Upper lobe of left lung (tissue), 6 donors: ENCODE data around the gene NCDN. TPM values are rescaled to one million over a fixed set of nuclear protein-coding genes. Genes with fewer than 3 reads are reported as not detected.

ENCODE experiments used
- ATAC-seq, 2 donors: fragments of 200-7000 bp; cut with Tn5 transposase; one replicate each; pipeline ENCODE4 v1.9.1; 2022; ENCODE audit warnings: mild to moderate bottlenecking in 2 of 2, moderate library complexity in 2 of 2; ENCODE audit not compliant: low FRiP score in 2 of 2
- DNase-seq, 2 donors: peaks; one replicate each; pipeline ENCODE4 v3.0.0-alpha.2; 2019 to 2020
- H3K27ac ChIP-seq, 4 donors: fragments of 200-600 bp; sonication (generic); one replicate each; pipeline ENCODE4 v1.5.1; 2016 to 2019
- H3K27me3 ChIP-seq, 4 donors: fragments of 200-600 bp; sonication (generic); one replicate each; pipeline ENCODE4 v1.5.1; 2017 to 2019
- H3K36me3 ChIP-seq, 4 donors: fragments of 200-600 bp; sonication (generic); one replicate each; pipeline ENCODE4 v1.5.1; 2016 to 2019
- H3K4me1 ChIP-seq, 4 donors: fragments of 200-600 bp; sonication (generic); one replicate each; pipeline ENCODE4 v1.5.1; 2018 to 2019
- H3K4me3 ChIP-seq, 4 donors: fragments of 200-600 bp; sonication (generic); one replicate each; pipeline ENCODE4 v1.5.1; 2017 to 2019; ENCODE audit warnings: mild to moderate bottlenecking in 2 of 4, moderate library complexity in 1 of 4
- H3K9me3 ChIP-seq, 4 donors: fragments of 200-600 bp; sonication (generic); one replicate each; pipeline ENCODE4 v1.5.1; 2018 to 2019
- EP300 ChIP-seq, 4 donors: sonication (generic); formaldehyde crosslinking; IDR thresholded peaks; one replicate each; pipeline ENCODE4 v1.5.1; 2017; ENCODE audit warnings: antibody characterized with exemption in 4 of 4, control low read depth in 2 of 4
- POLR2A ChIP-seq, 4 donors: fragments of 450-650 bp; IDR thresholded peaks; one replicate each; pipeline ENCODE4 v1.5.1; 2016 to 2017; ENCODE audit warnings: antibody characterized with exemption in 4 of 4, mild to moderate bottlenecking in 2 of 4
- POLR2AphosphoS5 ChIP-seq, 2 donors: sonication (generic); formaldehyde crosslinking; IDR thresholded peaks; one replicate each; pipeline ENCODE4 v1.5.1; 2017; ENCODE audit warnings: antibody characterized with exemption in 2 of 2
- WGBS, 2 donors: methylation state at CpG; one replicate each; pipeline ENCODE4 v1.1.5; 2017 to 2018; 5-methylcytosine and 5-hydroxymethylcytosine counted together
- total RNA-seq, 6 donors: library from RNA; depleted of rRNA in 4 of 6; stranded (reverse); fragments of >200 nt in 4 of 6; gene quantifications; one replicate each; pipeline versions ENCODE4 v1.1.0 to v1.2.1, GENCODE V29; 2016 to 2021
- TF ChIP-seq, protein P1 (sequence below), 6 experiments: fragments of 450-650 bp in 4 of 6; fragments of 200-600 bp in 2 of 6; sonication (generic) in 2 of 6; IDR thresholded peaks; one replicate each; pipeline ENCODE4 v1.5.1; 2016 to 2019; ENCODE audit warnings: antibody characterized with exemption in 6 of 6
- donor health status: DM: no; HTN: no; CAD: no; lungs with moderate emphysema.
- donor health status: DM: no; HTN: yes; CAD: no; lungs with severe emphysema.

The NCDN gene
- total RNA-seq, 6 donors from 2014 or later, result 12.6 to 34.2 (median 21.5) TPM

DNA sequence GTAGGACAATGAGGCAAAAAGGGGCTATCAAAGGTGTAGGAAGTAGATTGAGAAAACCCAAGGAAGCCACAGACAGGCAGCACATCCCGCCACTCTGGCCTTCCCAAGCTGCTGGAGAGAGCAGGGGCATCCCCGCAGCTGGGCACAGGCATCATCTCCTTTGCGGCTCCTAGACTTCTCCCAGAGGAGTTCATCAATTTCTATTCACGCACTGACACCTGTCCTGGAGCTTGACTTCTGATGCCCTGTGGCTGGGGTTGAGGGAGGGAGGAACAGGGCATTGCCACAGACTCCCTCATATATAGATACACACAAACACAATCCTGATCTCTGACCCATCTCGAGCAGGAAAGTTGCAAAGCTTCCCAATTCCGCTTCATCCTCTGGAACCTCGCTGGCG lies 13.7 kb downstream of the NCDN start:
- no peak overlapping the region for H3K27ac ChIP-seq
- peaks cover 9 to 38% (median 33%) of the 10 kb centered on the region in 4 donors for H3K4me1 ChIP-seq
- peaks cover 0 to 4% (median 1%) of the 10 kb centered on the region in 4 donors for H3K36me3 ChIP-seq
- 83 to 86% methylated on average over 7 to 8 of the region's 8 CpGs for WGBS, 2 donors
- no peak overlapping the region for H3K4me3 ChIP-seq
- TF ChIP-seq POLR2AphosphoS5 (IDR thresholded peaks at IDR 0.05), result no peak
- TF ChIP-seq, protein P1, sequence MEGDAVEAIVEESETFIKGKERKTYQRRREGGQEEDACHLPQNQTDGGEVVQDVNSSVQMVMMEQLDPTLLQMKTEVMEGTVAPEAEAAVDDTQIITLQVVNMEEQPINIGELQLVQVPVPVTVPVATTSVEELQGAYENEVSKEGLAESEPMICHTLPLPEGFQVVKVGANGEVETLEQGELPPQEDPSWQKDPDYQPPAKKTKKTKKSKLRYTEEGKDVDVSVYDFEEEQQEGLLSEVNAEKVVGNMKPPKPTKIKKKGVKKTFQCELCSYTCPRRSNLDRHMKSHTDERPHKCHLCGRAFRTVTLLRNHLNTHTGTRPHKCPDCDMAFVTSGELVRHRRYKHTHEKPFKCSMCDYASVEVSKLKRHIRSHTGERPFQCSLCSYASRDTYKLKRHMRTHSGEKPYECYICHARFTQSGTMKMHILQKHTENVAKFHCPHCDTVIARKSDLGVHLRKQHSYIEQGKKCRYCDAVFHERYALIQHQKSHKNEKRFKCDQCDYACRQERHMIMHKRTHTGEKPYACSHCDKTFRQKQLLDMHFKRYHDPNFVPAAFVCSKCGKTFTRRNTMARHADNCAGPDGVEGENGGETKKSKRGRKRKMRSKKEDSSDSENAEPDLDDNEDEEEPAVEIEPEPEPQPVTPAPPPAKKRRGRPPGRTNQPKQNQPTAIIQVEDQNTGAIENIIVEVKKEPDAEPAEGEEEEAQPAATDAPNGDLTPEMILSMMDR (IDR thresholded peaks at IDR 0.05), result no peak
- no peak for TF ChIP-seq EP300 (IDR thresholded peaks at IDR 0.05)
- TF ChIP-seq POLR2A (IDR thresholded peaks at IDR 0.05), result no peak
- no peaks in the 10 kb centered on the region for H3K9me3 ChIP-seq
- ATAC-seq (no peak), DNase-seq (no peak)
- H3K27me3 ChIP-seq, result peaks cover 0 to 15% (median 4%) of the 10 kb centered on the region in 4 donors

DNA sequence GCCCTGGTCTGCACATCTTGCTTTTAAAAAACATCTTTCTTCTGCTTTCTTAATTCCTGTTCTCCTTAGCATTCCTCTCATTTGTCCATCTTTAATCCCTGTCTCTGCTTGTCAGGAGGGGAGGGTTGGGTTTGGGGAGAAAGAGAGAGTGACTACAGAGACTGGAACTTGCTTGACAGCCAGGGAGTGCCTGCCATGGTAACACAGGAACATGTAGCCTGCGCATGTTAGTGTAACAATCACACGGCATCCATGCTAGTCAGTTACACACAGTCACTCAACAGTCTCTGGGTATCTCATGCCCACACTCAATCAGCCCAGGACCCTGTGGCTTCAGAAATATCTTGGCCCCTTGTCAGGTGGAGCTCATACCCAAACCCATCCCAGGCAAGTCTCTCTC lies 14.7 kb downstream of the NCDN start:
- ATAC-seq (no peak), DNase-seq (no peak)
- H3K9me3 ChIP-seq, result no peaks in the 10 kb centered on the region
- peaks cover 0 to 15% (median 4%) of the 10 kb centered on the region in 4 donors for H3K27me3 ChIP-seq
- 80 to 85% methylated on average over 2 of the region's 2 CpGs for WGBS, 2 donors
- TF ChIP-seq EP300 (IDR thresholded peaks at IDR 0.05), result no peak
- TF ChIP-seq, protein P1 (IDR thresholded peaks at IDR 0.05), result no peak
- no peak for TF ChIP-seq POLR2AphosphoS5 (IDR thresholded peaks at IDR 0.05)
- TF ChIP-seq POLR2A (IDR thresholded peaks at IDR 0.05), result no peak
- H3K4me1 ChIP-seq, result peaks cover 14 to 48% (median 37%) of the 10 kb centered on the region in 4 donors
- H3K4me3 ChIP-seq, result no peak overlapping the region
- no peak overlapping the region for H3K27ac ChIP-seq
- peaks cover 0 to under 1% (median 0%) of the 10 kb centered on the region in 4 donors for H3K36me3 ChIP-seq

DNA sequence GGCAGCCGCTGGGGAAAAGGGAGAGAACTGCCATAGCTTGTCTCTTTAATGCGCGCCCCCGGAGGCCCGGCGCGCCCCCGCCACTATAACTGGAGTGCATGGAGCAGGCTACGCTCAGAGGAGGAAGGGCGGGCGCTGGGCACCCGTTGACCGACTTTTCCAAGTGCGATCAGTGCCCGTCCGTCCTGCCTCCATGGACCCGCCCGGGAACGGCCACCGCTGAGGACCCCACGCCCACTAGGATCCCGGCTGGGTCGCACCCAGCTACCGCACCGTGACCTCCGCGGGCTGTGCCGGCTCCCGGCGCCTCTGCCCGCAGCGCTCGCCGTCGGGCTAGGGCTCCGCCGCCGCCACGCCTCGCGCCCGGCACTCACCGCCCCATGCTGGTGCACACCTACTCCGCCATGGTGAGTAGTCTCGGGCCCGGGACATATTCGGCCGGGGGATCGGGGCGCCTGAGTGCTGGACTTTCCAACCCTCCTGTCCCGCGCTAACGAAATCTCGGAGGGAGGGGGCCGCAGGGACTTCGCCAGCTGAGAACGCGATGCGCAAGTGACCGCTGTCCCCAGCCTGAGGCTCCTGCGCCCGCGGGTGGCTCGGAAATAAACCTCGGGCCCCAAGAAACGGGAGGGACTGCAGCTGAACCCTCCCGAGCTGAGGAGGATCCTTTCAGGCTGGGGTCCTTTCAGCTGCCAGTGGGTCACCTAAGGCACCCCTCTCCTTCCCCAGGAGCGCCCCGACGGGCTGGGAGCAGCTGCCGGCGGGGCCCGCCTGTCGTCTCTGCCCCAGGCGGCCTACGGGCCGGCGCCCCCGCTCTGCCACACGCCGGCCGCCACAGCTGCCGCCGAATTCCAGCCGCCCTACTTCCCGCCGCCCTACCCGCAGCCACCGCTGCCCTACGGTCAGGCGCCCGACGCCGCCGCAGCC lies 15.9 kb downstream of the NCDN start, which contains the start of gene TFAP2E:
Gene TFAP2E (plus strand): TSS at position 117 of the 927 bp plus-strand sequence. CDS start 264 bp downstream, at position 381.
- ATAC-seq, result peak; percentile 42 to 64
- WGBS, 2 donors, result 24 to 30% methylated on average over 31 to 87 of the region's 95 CpGs
- Histone ChIP-seq H3K27ac (peak within 1 kb of the TSS in 1 of 4 donors; percentile 14), H3K4me1 (peaks cover 14 to 59% (median 42%) of the 10 kb centered on the region in 4 donors), H3K36me3 (no peaks in the 10 kb centered on the region), H3K27me3 (peaks cover 0 to 15% (median 4%) of the 10 kb centered on the region in 4 donors), H3K4me3 (peak within 1 kb of the TSS; percentile 22 to 61 (median 56)), H3K9me3 (no peaks in the 10 kb centered on the region)
- DNase-seq, result peak; percentile 73 to 93
- TF ChIP-seq EP300 (IDR thresholded peaks at IDR 0.05) (no peak), POLR2AphosphoS5 (IDR thresholded peaks at IDR 0.05) (peak in 1 of 2 donors; percentile 27), POLR2A (IDR thresholded peaks at IDR 0.05) (peak in 2 of 4 donors; percentile 35 to 68)
- TF ChIP-seq, protein P1 (IDR thresholded peaks at IDR 0.05), result peak in 1 of 6 experiments; percentile 19

DNA sequence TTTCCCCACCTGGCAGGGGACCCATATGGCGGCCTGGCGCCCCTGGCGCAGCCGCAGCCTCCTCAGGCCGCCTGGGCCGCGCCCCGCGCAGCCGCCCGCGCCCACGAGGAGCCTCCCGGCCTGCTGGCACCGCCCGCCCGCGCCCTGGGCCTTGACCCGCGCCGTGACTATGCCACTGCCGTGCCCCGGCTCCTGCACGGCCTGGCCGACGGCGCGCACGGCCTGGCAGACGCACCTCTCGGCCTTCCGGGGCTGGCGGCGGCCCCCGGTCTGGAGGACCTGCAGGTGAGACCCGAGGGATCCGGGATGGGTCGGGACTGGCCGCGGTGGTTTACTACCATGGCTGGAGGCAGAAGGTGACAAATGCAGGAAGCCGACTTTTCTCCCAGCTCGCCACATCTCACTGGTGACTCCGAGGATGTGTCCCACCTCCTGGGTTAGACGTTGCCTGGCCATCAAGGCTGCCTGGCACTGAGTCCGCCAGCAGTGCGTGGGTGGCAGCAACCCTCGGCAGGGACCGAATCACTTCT lies 16.6 kb downstream of the NCDN start:
- Histone ChIP-seq H3K36me3 (no peaks in the 10 kb centered on the region), H3K27me3 (peaks cover 0 to 15% (median 4%) of the 10 kb centered on the region in 4 donors), H3K9me3 (no peaks in the 10 kb centered on the region), H3K4me1 (peaks cover 14 to 60% (median 42%) of the 10 kb centered on the region in 4 donors), H3K4me3 (peak overlapping the region in 3 of 4 donors; percentile 53 to 61 (median 60)), H3K27ac (peak overlapping the region in 1 of 4 donors; percentile 14)
- ATAC-seq (no peak), DNase-seq (peak in 1 of 2 donors; percentile 81)
- WGBS, 2 donors, result 73 to 80% methylated on average over 39 to 40 of the region's 48 CpGs
- TF ChIP-seq, protein P1 (IDR thresholded peaks at IDR 0.05), result peak in 2 of 6 experiments; percentile 0 to 20
- TF ChIP-seq POLR2AphosphoS5 (IDR thresholded peaks at IDR 0.05), result no peak
